Activated CD8-positive, alpha-beta T cell treated with anti-CD3 and anti-CD28 coated beads for 36 hours (primary cell): ENCODE results near the gene HOXA2. TPM values are rescaled to one million over a fixed set of nuclear protein-coding genes. Genes with fewer than 3 reads are reported as not detected.
A peak's percentile ranks its signal among the peaks of the same experiment; 100 is the strongest.

Experiments used
- ATAC-seq: fragments of 200-7000 bp; cut with Tn5 transposase; one replicate; pipeline ENCODE4 v1.10.0; 2021; ENCODE audit warnings: mild to moderate bottlenecking, moderate library complexity
- CTCF ChIA-PET: fragments of 350-600 bp; sonication (Branson Sonifier 250); formaldehyde crosslinking; loops from one replicate; lab custom pipeline; 2021; ENCODE audit warnings: antibody characterized with exemption; lab: Charles Lee
- POLR2A ChIA-PET: fragments of 350-600 bp; sonication (Branson Sonifier 250); formaldehyde crosslinking; loops from one replicate; lab custom pipeline; 2021; ENCODE audit warnings: antibody characterized with exemption; lab: Charles Lee
- DNase-seq: peaks from one replicate; pipeline ENCODE4 v3.0.0-alpha.2; 2020
- H3K27ac Mint-ChIP-seq: one replicate; pipeline ENCODE4 v1.8.0; 2021; ENCODE audit warnings: mild to moderate bottlenecking, mixed read lengths
- H3K27me3 Mint-ChIP-seq: one replicate; pipeline ENCODE4 v1.8.0; 2021; ENCODE audit warnings: mixed read lengths
- H3K36me3 Mint-ChIP-seq: one replicate; pipeline ENCODE4 v1.8.0; 2021; ENCODE audit warnings: low read depth, mixed read lengths
- H3K4me1 Mint-ChIP-seq: one replicate; pipeline ENCODE4 v1.8.0; 2021; ENCODE audit warnings: low read depth, mixed read lengths
- H3K4me3 Mint-ChIP-seq: one replicate; pipeline ENCODE4 v1.8.0; 2021; ENCODE audit warnings: mild to moderate bottlenecking, moderate library complexity, mixed read lengths
- H3K9me3 Mint-ChIP-seq: one replicate; pipeline ENCODE4 v1.8.0; 2021; ENCODE audit warnings: mixed read lengths
- CTCF ChIP-seq: fragments of 200-600 bp; IDR thresholded peaks from one replicate; pipeline ENCODE4 v1.8.0; 2022; ENCODE audit warnings: antibody characterized with exemption, mild to moderate bottlenecking
- intact Hi-C: fragments of 100-400 bp; cut with micrococcal nuclease; formaldehyde crosslinking; loops from one replicate; pipeline ENCODE4 v1.10.0; 2022
- total RNA-seq, 2 experiments: library from RNA; stranded (reverse); gene quantifications; one replicate each; pipeline ENCODE4 v1.2.3, GENCODE V29; 2021

The HOXA2 gene
- not detected for total RNA-seq

GRCh38 chr7:27102581-27103442 lies at the start of gene HOXA2:
TSS of gene HOXA2 (minus strand) at chr7:27102683. CDS start at chr7:27102500, 183 bp downstream.
- peaks cover 14% of the 10 kb centered on the region for H3K4me1 Mint-ChIP-seq
- peak; percentile 13 for ATAC-seq
- H3K36me3 Mint-ChIP-seq, result peaks cover 4% of the 10 kb centered on the region
- TF ChIP-seq CTCF, result no peak
- intact Hi-C loops, result no loop called here
- ChIA-PET POLR2A (no interaction called here), CTCF (no interaction called here)
- no peak within 1 kb of the TSS for H3K27ac Mint-ChIP-seq
- DNase-seq, result no peak
- H3K27me3 Mint-ChIP-seq, result peaks cover 50% of the 10 kb centered on the region
- H3K9me3 Mint-ChIP-seq, result no peaks in the 10 kb centered on the region
- H3K4me3 Mint-ChIP-seq, result peak within 1 kb of the TSS; percentile 41

GRCh38 chr7:27151341-27151930 lies 49.0 kb upstream of the HOXA2 start:
- no peaks in the 10 kb centered on the region for H3K9me3 Mint-ChIP-seq
- no peak for ATAC-seq
- H3K36me3 Mint-ChIP-seq, result no peaks in the 10 kb centered on the region
- DNase-seq, result no peak
- H3K4me1 Mint-ChIP-seq, result peaks cover 38% of the 10 kb centered on the region
- H3K4me3 Mint-ChIP-seq, result peak overlapping the region; percentile 59
- intact Hi-C loops, result no loop called here
- H3K27me3 Mint-ChIP-seq, result peaks cover 87% of the 10 kb centered on the region
- no peak for TF ChIP-seq CTCF
- POLR2A ChIA-PET, result no interaction called here
- CTCF ChIA-PET, result interaction anchor here (0.8 to 6.2 kb wide), 13 partner anchors 10 to 469 kb away, joined by 3 to 63 read pairs (median 6); no protein-coding TSS in a partner anchor
- no peak overlapping the region for H3K27ac Mint-ChIP-seq

GRCh38 chr7:27150568-27151340 lies 48.3 kb upstream of the HOXA2 start:
- H3K27ac Mint-ChIP-seq, result no peak overlapping the region
- intact Hi-C loops, result no loop called here
- H3K4me1 Mint-ChIP-seq, result peaks cover 33% of the 10 kb centered on the region
- H3K27me3 Mint-ChIP-seq, result peaks cover 88% of the 10 kb centered on the region
- CTCF ChIA-PET, result interaction anchor here (0.7 to 6.2 kb wide), 28 partner anchors 8 to 889 kb away, joined by 3 to 63 read pairs (median 4); no protein-coding TSS in a partner anchor
- H3K4me3 Mint-ChIP-seq, result peak overlapping the region; percentile 59
- POLR2A ChIA-PET, result no interaction called here
- H3K36me3 Mint-ChIP-seq, result no peaks in the 10 kb centered on the region
- no peaks in the 10 kb centered on the region for H3K9me3 Mint-ChIP-seq
- peak; percentile 93 for TF ChIP-seq CTCF
- ATAC-seq (peak; percentile 87), DNase-seq (peak; percentile 75)

GRCh38 chr7:27149842-27150567 lies 47.5 kb upstream of the HOXA2 start:
- ChIA-PET CTCF (interaction anchor here (0.6 to 6.2 kb wide), 30 partner anchors 9 to 890 kb away, joined by 3 to 63 read pairs (median 3); no protein-coding TSS in a partner anchor), POLR2A (no interaction called here)
- ATAC-seq, result no peak
- intact Hi-C loops, result no loop called here
- TF ChIP-seq CTCF, result no peak
- no peaks in the 10 kb centered on the region for H3K36me3 Mint-ChIP-seq
- DNase-seq, result no peak
- peaks cover 83% of the 10 kb centered on the region for H3K27me3 Mint-ChIP-seq
- no peaks in the 10 kb centered on the region for H3K9me3 Mint-ChIP-seq
- peak overlapping the region; percentile 59 for H3K4me3 Mint-ChIP-seq
- H3K4me1 Mint-ChIP-seq, result peaks cover 27% of the 10 kb centered on the region
- no peak overlapping the region for H3K27ac Mint-ChIP-seq
